HEK293 (cell line): Measurements from ENCODE around the gene MYO18B.

Experiments
- GLIS2 ChIP-seq: fragments of 450-650 bp; formaldehyde crosslinking; IDR thresholded peaks from 2 replicates; pipeline ENCODE4 v1.5.1; 2016; ENCODE audit warnings: missing biosample characterization, missing genetic modification characterization
- KLF1 ChIP-seq: fragments of 450-650 bp; formaldehyde crosslinking; IDR thresholded peaks from 2 replicates; pipeline ENCODE4 v1.5.1; 2016; ENCODE audit warnings: missing biosample characterization, missing genetic modification characterization
- ZBTB7A ChIP-seq: fragments of 450-650 bp; formaldehyde crosslinking; IDR thresholded peaks from 2 replicates; pipeline ENCODE4 v1.5.1; 2016; ENCODE audit warnings: low read depth, missing biosample characterization, missing genetic modification characterization
- ZNF350 ChIP-seq: fragments of 450-650 bp; formaldehyde crosslinking; IDR thresholded peaks from 2 replicates; pipeline ENCODE4 v1.5.0; 2017; ENCODE audit warnings: missing biosample characterization, mild to moderate bottlenecking, missing genetic modification characterization
- ZNF423 ChIP-seq: fragments of 450-650 bp; formaldehyde crosslinking; IDR thresholded peaks from 2 replicates; pipeline ENCODE4 v1.5.1; 2016; ENCODE audit warnings: missing biosample characterization, missing genetic modification characterization
- TF ChIP-seq, protein P1 (sequence below): fragments of 450-650 bp; formaldehyde crosslinking; IDR thresholded peaks from 2 replicates; pipeline ENCODE4 v1.5.1; 2016; ENCODE audit warnings: missing biosample characterization, missing genetic modification characterization
- TF ChIP-seq, protein P2 (sequence below): fragments of 450-650 bp; formaldehyde crosslinking; IDR thresholded peaks from 2 replicates; pipeline ENCODE4 v1.5.1; 2016; ENCODE audit warnings: missing biosample characterization, missing genetic modification characterization

DNA sequence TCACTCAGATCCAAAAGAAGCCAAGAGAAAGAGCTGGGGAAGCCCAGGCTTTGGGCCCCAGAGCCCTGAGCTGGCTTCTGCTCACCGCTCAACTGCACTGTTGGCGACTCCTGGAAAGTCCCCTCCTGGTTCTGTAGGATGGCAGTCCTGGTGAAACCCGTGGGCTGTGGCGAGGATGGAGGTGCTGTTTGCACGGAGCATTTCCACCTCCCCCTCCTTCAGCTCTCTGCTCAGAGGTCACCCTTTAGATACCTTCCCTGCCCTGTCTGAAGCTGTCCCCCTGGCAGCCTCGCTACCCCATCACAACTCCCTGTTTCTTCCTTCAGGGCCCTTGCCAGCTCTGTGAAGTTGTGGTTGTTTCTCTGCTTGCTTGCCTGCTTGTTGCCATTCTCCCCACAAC lies 97.8 kb downstream of the MYO18B start:
- TF ChIP-seq ZNF350 = no peak
- TF ChIP-seq, protein P1, sequence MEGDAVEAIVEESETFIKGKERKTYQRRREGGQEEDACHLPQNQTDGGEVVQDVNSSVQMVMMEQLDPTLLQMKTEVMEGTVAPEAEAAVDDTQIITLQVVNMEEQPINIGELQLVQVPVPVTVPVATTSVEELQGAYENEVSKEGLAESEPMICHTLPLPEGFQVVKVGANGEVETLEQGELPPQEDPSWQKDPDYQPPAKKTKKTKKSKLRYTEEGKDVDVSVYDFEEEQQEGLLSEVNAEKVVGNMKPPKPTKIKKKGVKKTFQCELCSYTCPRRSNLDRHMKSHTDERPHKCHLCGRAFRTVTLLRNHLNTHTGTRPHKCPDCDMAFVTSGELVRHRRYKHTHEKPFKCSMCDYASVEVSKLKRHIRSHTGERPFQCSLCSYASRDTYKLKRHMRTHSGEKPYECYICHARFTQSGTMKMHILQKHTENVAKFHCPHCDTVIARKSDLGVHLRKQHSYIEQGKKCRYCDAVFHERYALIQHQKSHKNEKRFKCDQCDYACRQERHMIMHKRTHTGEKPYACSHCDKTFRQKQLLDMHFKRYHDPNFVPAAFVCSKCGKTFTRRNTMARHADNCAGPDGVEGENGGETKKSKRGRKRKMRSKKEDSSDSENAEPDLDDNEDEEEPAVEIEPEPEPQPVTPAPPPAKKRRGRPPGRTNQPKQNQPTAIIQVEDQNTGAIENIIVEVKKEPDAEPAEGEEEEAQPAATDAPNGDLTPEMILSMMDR = no peak
- no peak for TF ChIP-seq KLF1 (tag by site-specific recombination)
- TF ChIP-seq, protein P2, sequence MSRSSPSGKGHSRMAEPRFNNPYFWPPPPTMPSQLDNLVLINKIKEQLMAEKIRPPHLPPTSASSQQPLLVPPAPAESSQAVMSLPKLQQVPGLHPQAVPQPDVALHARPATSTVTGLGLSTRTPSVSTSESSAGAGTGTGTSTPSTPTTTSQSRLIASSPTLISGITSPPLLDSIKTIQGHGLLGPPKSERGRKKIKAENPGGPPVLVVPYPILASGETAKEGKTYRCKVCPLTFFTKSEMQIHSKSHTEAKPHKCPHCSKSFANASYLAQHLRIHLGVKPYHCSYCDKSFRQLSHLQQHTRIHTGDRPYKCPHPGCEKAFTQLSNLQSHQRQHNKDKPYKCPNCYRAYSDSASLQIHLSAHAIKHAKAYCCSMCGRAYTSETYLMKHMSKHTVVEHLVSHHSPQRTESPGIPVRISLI (tag by site-specific recombination) = no peak
- TF ChIP-seq ZNF423 (tag by site-specific recombination) = no peak
- no peak for TF ChIP-seq GLIS2 (tag by site-specific recombination)
- no peak for TF ChIP-seq ZBTB7A (tag by site-specific recombination)
